Measurements from ENCODE around the gene MYPOP. TPM values are rescaled to one million over a fixed set of nuclear protein-coding genes. Genes with fewer than 3 reads are reported as not detected.

MYPOP gene
- total and polyA plus RNA-seq, 9 of the 15 experiments (the other 6 are each of a cell fraction or from before 2014, with no cell fraction given) = 0.32 to 7.6 (median 1.6) TPM

DNA sequence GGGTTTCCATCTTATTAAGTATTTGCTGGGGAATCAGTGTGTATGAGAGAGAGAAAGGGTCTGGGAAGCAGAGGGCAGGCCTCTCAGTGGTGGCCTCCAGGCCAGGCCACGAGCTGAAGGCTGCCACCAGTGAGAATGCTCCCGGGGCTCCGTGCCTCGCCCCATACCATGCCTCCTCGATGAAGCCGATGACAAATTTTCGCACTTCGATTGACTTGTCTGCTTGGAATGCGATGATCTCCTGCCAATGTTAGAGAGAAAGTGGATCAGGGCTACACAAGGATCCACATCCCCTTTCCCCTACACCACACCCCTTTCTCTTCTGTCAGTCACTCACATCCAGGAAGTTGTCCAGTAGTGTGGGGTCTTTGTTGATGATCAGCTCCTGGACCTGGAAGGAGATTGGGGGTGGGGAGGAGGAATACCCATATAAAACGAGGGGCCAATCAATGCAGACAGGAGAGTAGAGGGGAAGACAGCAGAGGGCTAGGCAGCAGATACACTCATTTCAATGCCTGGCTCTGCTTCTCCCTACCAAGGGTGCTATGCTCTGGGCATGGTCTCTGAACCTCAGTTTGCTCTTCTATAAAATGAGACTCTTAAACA, 50.2 kb downstream of the MYPOP start (continued):
- TF ChIP-seq, protein P1, sequence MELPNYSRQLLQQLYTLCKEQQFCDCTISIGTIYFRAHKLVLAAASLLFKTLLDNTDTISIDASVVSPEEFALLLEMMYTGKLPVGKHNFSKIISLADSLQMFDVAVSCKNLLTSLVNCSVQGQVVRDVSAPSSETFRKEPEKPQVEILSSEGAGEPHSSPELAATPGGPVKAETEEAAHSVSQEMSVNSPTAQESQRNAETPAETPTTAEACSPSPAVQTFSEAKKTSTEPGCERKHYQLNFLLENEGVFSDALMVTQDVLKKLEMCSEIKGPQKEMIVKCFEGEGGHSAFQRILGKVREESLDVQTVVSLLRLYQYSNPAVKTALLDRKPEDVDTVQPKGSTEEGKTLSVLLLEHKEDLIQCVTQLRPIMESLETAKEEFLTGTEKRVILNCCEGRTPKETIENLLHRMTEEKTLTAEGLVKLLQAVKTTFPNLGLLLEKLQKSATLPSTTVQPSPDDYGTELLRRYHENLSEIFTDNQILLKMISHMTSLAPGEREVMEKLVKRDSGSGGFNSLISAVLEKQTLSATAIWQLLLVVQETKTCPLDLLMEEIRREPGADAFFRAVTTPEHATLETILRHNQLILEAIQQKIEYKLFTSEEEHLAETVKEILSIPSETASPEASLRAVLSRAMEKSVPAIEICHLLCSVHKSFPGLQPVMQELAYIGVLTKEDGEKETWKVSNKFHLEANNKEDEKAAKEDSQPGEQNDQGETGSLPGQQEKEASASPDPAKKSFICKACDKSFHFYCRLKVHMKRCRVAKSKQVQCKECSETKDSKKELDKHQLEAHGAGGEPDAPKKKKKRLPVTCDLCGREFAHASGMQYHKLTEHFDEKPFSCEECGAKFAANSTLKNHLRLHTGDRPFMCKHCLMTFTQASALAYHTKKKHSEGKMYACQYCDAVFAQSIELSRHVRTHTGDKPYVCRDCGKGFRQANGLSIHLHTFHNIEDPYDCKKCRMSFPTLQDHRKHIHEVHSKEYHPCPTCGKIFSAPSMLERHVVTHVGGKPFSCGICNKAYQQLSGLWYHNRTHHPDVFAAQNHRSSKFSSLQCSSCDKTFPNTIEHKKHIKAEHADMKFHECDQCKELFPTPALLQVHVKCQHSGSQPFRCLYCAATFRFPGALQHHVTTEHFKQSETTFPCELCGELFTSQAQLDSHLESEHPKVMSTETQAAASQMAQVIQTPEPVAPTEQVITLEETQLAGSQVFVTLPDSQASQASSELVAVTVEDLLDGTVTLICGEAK (IDR thresholded peaks at IDR 0.05) = no peak
- TF ChIP-seq, protein P1 (CRISPR knock-in tag; IDR thresholded peaks at IDR 0.05) = no peak
- TF ChIP-seq NR1H2 (CRISPR knock-in tag; IDR thresholded peaks at IDR 0.05) (no peak), CBFA2T3 (IDR thresholded peaks at IDR 0.05) (no peak), ZNF717 (CRISPR knock-in tag; IDR thresholded peaks at IDR 0.05) (no peak), ZNF253 (CRISPR knock-in tag; conservative IDR thresholded peaks at IDR 0.05) (no peak), ATF1 (CRISPR knock-in tag; IDR thresholded peaks at IDR 0.05) (no peak), ATF1 (tag; IDR thresholded peaks at IDR 0.05) (no peak)
- TF ChIP-seq, protein P2, sequence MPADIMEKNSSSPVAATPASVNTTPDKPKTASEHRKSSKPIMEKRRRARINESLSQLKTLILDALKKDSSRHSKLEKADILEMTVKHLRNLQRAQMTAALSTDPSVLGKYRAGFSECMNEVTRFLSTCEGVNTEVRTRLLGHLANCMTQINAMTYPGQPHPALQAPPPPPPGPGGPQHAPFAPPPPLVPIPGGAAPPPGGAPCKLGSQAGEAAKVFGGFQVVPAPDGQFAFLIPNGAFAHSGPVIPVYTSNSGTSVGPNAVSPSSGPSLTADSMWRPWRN (IDR thresholded peaks at IDR 0.05; ENCODE audit: low read depth) = no peak
